Islet precursor cell (in vitro differentiated cells): Measurements from ENCODE around the gene AUTS2.
A peak's percentile ranks its signal among the peaks of the same experiment; 100 is the strongest.

Experiments used
- DNase-seq: peaks from one replicate; pipeline ENCODE4 v3.0.0-alpha.2; 2018

Gene AUTS2

GRCh38 chr7:70374772-70375533 is 776.7 kb downstream of the AUTS2 start:
- DNase-seq: no peak

- peak; percentile 82 for DNase-seq
Measured at GRCh38 chr7:70376561-70377031, 778.3 kb downstream of the AUTS2 start.

GRCh38 chr7:70377957-70378356 is 779.7 kb downstream of the AUTS2 start:
- DNase-seq: no peak

GRCh38 chr7:70379210-70379609 is 780.9 kb downstream of the AUTS2 start:
- no peak for DNase-seq

- no peak for DNase-seq
Measured at GRCh38 chr7:70380421-70381015, 782.2 kb downstream of the AUTS2 start.

- DNase-seq: no peak
Measured at GRCh38 chr7:70383066-70383782, 784.9 kb downstream of the AUTS2 start.

- no peak for DNase-seq
Measured at GRCh38 chr7:70384024-70384423, 785.7 kb downstream of the AUTS2 start.

- no peak for DNase-seq
Measured at GRCh38 chr7:70384891-70385290, 786.6 kb downstream of the AUTS2 start.

GRCh38 chr7:70387217-70387616 is 788.9 kb downstream of the AUTS2 start:
- DNase-seq: no peak

- DNase-seq: no peak
Measured at GRCh38 chr7:70389531-70390151, 791.4 kb downstream of the AUTS2 start.

- no peak for DNase-seq
Measured at GRCh38 chr7:70390251-70390650, 792.0 kb downstream of the AUTS2 start.

GRCh38 chr7:70392256-70392876 is 794.1 kb downstream of the AUTS2 start:
- no peak for DNase-seq

GRCh38 chr7:70392877-70393435 is 794.7 kb downstream of the AUTS2 start:
- DNase-seq: no peak

- DNase-seq: no peak
Measured at GRCh38 chr7:70393956-70394355, 795.7 kb downstream of the AUTS2 start.

GRCh38 chr7:70400829-70401380 is 802.6 kb downstream of the AUTS2 start:
- no peak for DNase-seq

GRCh38 chr7:70402069-70402468 is 803.8 kb downstream of the AUTS2 start:
- no peak for DNase-seq

GRCh38 chr7:70405241-70405640 is 807.0 kb downstream of the AUTS2 start:
- DNase-seq: no peak

GRCh38 chr7:70406186-70406949 is 808.1 kb downstream of the AUTS2 start:
- no peak for DNase-seq

GRCh38 chr7:70406950-70407209 is 808.6 kb downstream of the AUTS2 start:
- no peak for DNase-seq

GRCh38 chr7:70408477-70408876 is 810.2 kb downstream of the AUTS2 start:
- no peak for DNase-seq

GRCh38 chr7:70408891-70409290 is 810.6 kb downstream of the AUTS2 start:
- no peak for DNase-seq
